Measurements from ENCODE around the gene ST8SIA2.

Gene ST8SIA2, protein sequence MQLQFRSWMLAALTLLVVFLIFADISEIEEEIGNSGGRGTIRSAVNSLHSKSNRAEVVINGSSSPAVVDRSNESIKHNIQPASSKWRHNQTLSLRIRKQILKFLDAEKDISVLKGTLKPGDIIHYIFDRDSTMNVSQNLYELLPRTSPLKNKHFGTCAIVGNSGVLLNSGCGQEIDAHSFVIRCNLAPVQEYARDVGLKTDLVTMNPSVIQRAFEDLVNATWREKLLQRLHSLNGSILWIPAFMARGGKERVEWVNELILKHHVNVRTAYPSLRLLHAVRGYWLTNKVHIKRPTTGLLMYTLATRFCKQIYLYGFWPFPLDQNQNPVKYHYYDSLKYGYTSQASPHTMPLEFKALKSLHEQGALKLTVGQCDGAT

DNA sequence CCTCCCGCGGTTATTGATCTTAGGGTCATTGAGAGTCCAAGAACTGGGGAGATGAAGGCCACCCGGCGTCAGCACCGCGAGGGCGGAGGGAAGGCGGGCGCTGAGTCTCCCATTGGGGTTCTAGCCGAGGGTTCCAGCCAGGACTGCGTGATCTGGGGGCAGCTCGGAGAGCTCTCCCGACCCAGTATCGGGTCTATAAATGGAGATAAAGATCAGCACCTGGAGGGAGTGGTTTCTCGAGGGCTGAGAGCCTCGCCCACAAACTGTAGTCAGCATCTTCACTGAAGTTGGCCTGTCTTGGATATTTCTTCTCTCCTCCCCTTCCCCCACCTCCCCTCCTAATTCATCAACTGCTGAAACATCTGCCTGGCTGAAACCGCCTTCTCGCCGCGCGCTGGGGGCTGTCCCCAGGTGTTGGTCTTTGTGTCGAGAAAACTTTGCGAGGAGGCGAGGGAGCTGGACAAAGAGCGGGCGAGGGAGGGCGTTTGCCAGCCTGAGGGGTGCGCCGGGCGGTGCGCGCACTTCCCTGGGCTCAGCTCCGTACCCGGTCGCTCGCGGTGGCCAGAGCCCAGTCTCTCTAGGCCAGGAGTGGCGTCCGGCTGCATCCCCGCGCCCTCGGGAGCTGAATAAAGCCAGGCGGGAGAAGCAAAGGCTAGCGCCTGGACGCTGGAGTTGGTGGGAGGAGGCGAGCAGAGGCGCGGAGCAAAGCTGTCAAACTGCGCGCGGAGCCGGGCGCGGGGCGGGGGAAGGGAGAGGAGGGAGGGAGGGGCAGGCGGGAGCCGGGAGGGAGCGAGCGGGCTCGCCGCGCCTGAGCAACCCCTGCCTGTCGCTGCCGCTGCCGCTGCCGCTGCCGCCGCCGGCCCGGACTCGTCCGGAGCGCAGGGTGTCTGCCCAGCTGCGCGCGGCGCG is at the start of gene ST8SIA2:
Gene ST8SIA2 (plus strand): TSS at position 811 of the 909 bp plus-strand sequence. CDS start 184 bp downstream, outside the sequence.
- DNase-seq: peak; percentile 42

DNA sequence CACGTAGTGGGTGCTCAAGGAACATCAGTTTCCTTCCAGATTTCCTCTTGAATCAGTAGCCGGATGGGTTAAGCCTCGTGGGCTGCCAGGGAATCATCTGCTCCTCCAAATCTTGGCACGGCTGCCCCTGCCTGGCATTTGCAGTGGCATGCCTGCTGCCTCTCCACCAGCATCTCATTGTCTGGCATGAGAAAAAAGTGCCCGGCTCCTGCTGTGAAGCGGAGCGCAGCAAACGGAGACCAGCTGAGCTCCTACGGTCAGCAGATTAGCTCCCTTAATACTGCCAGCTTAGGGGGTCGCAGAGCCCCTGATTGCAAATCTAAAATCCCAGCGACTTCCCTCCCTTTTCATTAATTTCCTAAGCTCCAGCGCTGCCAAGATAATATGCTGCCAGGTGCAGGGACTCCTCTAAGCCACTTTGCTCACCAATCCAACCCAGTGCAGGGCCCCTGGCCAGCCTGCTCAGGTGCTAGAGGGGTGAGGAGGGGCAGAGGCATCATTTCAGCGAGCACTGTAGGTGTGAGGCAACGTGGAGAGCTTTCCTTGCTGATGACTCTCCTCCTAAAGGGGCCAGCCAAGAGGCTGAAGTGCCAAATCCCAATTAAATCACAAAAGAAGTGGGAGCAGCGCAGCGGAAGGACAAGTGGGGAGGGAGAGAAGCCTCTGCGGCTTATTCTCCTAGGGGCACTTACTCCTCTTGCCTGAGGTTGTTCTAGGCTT is 49.6 kb upstream of the ST8SIA2 start:
- peak; percentile 80 for DNase-seq

DNA sequence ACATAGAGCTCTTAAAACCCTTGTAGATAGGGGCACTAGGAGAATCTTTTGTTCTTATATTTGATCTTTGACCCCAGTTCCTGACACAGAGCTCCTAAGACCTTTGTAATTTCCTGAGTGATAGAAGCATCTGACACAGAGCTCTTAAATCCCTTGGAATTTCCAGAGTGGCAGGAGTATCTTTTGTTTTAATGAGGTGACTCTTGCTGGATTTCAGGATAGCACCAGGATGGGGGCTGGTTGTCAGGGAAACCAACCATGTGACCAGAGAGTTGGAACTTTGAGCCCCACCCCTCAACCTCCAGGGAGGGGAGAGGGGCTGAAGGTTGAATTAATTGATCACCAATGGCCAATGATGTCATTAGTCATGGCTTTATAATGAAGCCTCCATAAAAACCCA is 47.6 kb upstream of the ST8SIA2 start:
- no peak for DNase-seq

DNA sequence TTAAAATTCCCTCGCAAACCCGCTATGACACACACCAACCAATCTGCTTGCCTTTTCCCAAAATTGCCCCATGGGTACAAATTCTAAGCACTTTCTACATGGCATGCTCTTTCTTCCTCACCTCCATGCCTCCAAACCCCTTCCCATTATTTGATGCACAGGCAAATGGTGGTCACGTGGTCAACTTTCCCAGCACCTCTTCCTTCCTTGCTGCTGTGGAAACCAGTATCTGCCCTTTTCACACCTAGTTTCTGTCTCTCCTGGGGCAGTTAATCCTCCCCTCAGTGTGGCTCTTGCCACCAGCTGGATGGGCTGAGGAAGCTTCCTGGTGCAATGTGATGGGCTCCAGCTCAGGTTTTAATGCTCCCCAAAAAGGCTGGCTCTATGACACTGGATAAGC is 38.4 kb upstream of the ST8SIA2 start:
- DNase-seq: no peak

DNA sequence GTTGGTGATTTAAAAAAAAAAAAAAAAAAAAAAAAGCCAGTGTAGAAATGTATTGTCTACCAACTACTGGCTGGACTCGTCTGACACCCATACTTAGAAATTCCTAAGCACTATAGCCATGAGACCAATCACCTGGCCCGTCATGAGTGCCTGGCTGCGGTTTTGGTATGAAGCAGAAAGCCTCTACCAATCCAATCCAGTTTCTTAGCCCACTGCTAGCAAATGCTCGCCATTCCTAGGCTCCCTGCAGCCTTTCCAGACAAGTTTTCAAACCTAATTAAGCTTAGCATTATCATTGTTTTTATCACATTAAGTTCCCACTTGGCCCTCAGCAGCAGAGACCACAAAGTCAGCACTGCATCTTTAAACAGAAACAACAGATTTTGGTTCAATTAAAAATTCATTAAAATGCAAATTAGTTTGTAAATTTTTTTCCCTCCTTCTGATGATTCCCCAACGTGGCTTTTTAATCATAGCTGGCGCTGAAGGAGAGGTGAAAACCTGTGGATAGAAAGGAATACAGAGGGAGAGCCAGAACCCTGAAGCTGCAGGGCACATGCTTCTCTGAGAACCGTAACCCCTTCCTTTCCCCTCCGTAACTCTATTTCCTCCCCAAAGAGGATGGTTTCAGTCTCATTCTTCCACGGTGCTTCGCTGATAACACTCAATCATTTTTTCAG is 32.2 kb upstream of the ST8SIA2 start:
- DNase-seq: no peak

DNA sequence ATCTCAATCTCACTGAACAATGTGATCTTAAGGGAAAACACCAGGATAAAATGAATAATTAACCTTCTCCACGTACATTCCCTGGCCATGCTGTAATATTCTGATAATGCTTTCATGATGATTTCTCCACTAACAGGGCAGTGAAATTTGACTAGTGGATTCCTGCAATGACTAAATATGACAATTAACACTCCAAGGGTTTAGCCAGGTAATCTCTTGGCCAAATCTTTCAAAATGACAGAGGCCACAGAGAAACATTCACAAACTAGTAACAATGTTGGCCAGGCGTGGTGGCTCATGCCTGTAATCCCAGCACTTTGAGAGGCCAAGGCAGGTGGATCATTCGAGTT is 31.7 kb upstream of the ST8SIA2 start:
- no peak for DNase-seq

DNA sequence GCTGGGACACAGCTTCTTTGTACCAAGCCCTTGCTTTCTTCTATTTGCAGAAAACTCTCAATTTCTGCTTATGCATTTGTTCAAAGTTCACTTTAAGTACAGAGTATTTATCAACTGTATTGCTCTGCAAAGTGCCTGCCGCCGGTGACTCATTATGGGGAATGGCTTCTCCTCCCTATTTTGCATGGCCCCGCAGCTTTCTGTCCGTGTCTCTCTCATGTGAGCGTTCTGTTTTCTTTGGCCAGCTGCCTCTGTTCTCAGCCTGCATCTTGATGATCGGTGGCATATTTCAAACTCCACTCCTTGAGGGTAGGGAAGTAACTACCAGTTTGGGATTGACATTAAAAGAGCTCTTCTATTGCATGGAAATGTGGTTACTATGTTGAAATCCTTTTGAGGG is 28.6 kb upstream of the ST8SIA2 start:
- no peak for DNase-seq

DNA sequence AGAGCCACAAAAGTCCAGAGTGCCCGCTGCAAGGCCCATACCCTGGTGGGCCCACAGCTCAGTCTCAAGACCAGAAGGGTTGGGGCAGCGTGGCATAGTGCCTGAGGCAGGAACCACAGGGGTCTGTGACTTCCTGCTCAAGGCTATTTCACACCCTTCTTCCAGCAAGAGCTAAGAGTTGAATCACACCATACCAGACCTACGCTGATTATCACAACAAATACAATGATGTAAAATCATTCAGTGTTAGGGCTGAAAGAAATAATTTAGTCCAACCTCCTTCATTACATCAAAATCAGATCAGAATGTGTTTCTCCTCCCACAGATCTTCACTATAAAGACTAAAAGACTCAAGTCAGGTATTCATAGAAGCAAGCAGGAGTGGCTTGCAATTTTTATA is 27.8 kb upstream of the ST8SIA2 start:
- DNase-seq: no peak

DNA sequence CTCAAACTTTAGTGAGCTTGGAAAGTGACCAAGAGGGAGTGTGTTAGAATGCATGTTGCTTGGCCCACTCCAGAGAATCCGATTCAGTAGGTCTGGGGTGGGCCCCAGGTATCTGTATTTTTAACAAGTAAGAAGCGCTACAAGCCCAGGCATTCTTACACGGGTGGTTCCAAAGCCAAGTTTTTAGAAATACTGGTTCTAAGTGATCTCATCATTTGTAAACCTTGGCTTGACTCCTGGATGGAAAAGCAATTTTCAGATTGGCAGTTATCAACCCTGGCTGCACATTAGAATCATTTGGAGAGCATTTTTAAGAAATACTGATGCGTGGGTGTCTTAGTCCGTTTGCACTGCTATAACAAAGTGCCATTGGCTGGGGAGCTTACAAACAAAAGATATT is 27.3 kb upstream of the ST8SIA2 start:
- no peak for DNase-seq

DNA sequence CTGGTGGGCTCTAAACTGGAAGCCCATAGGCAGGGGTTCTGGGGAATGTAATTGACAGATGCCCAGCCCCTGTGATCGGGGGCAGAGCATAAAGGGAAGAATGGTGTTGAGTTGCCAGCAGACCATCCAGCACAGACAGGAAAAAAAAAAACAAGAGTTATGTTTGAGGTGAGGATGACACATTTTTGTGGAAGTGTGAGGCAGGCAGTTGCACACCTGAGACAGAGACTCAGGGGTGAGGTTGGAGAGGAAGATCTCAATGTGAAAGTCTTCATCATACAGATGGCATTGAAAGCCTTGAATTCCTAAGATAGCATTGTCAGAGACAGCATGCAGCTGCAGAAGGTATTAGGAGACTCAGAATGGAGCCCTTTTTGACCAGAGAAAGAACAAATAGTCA is 18.6 kb upstream of the ST8SIA2 start:
- no peak for DNase-seq

DNA sequence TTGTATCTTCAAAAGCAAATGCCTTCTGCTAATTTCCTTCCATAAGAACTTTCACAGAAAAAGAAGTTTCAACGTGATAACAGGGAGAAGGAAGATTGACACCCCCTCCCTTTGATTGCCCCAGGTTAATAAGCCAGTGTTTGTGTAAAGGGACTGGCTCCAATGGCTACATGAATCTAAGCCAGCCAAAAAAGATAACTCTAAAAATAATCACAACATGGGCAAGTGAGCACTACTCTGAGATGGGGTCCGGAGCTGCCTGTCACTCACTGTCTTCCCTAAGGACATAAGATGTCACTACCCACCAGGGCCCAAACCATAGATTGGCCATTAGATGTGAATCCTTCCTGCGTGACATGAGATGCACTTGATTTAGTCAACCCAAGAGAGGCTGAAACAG is 17.6 kb upstream of the ST8SIA2 start:
- DNase-seq: no peak

DNA sequence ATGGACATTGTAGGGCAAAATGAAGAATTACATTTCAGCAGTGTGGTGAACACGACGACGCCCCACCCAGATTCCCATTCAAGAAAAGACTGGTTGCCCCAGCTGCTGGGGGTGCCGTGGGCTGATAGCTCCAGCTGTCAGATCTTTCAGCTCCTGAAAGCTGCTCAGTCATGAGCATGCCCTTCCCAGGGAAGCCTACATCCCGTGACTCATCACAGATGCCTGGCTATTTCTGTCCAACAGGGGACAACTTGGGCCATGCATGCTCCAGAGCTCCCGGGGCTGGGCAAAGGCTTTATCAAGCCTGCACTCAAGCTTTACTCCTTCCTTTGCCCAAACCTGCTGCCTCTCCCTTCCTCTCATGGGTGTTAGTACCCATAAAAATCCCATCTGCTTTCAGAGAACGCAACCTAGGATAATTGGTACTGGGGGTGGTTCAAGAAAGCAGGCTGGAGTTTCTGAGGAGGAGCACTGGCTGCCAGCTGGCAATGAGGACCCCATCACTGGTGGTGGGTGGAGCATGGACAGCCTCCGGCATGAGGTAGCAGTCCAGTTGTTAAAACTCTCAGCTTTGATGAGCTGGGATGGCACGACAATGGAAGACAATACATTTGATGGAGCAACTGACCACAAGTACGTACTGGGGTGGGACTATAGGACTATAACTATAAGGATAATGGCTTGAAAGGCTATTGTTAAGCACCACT is 16.4 kb upstream of the ST8SIA2 start:
- no peak for DNase-seq

DNA sequence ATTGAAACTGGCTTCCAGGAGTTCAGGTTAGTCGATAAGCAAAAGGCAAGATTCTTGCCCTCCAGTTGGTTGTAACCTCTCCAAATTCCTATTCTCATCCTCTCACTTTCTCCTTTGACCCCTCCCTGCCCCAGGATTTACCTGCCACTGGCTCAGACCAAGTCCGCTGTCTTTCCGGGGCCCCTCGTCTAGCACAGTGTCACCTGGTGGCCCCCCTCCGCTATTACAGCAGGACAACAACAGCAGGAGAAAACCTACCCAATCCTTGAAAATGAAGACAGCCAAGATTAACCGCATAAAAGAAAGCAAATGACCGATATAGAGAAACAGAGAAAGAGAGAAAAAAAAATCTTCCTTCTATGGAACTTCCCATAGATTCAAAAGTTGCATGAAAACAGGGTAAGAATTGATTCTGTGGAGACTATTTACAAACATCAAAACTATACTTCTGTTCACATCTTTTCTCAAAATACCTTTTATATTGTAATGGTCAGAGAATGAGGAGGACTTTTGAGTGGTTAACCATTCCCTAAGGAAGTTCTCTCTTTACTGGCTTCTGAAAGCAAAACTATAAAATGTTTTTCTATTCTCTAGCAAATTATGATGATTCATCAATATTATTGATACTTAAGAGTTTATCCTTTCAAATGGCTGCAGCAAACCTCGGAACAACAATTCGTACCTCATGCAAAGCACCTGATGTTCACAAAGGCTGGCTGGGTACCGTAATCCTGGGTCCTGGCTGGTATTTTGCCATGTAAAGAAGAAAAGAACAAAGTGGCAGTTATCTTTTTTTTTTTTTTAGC is 10.0 kb upstream of the ST8SIA2 start:
- DNase-seq: no peak

DNA sequence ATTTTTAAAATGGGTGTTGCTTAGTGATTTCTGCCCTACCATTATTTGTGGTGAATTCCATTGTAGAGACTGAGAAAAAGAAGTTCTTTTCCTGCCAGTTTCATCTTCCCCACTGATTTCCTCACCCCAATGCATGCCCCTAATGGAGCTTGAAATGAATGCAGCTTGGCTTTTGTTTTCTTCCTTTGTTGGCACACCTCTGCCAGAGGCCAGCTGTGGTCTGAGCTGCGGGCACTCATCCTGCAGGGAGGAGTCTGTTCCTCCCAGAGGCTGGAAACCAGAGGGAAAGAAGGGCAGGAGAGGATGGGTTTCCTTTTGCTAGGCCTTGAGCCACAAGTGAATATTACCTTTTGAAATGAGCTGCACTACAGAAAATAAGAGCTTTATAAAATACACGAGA is 9.3 kb upstream of the ST8SIA2 start:
- no peak for DNase-seq

DNA sequence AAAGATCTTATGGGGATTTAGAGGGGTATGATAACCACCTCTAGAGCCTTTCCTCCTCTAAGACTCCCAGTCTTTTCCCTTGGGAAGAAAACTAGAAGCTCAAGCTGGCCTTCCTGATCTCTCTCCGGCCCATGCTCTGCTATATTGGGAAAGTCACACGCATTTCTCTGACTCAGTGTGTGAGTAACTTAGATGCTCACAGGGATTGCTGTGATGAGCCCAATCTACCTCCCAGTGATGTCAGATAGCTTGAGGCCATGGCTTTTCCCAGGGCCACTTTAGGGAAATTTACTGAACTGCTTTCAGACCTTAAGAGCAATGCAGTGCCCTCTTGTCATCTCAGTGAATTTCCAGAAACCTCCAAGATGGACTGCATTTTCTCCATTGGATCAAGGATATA is 8.6 kb upstream of the ST8SIA2 start:
- no peak for DNase-seq

DNA sequence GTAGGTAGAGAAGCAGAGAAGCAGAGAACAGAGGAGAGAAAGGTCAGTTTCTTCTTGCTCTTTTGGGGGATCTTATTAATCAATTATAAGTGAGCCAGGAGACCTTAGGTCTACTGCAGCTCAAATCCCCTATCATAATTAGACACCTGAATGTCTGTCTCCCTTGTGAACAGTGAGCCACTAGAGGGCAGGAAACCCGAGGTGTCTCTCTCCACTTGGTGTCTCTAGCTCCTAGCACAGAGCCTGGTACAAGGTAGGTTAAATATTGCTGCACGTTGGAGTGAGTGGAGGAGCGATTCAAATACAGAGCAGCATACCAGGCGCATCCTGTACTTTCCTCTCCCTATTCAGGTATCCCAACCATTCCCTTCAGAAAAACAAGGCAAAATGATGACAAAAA is 2.0 kb upstream of the ST8SIA2 start:
- no peak for DNase-seq

DNA sequence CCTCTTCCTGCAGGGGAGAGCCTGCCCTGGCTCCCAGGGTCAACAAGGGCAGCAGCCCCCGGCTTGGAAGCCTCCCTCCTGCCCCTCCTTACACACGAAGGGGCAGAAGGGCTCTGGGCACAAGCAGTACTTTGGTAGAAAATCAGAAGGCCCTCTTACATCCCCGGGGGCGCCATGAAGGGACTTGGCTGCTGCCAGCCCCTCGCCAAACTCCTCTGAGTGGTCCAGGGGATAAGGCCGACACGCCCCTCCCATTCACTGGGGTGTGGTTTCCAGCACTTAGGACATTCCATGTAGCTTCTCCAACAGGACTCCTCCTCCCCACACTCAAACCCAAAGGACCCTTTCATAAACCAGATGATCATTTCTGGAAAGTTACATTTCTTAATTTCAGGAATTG is 1.2 kb upstream of the ST8SIA2 start:
- DNase-seq: no peak

DNA sequence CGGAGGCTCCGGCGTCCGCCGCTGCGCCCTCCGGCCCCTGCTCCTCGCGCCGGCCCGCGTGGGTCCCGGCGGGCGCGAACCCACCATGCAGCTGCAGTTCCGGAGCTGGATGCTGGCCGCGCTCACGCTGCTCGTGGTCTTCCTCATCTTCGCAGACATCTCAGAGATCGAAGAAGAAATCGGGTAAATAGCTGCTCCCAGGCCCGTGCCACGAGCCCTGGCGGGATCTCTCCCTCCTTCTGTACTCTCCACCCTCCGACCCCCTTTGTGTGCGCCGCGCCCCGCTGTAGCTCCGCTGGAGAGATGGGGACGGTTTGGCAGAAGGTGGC is 263 bp downstream of the ST8SIA2 start:
- DNase-seq: peak; percentile 42

DNA sequence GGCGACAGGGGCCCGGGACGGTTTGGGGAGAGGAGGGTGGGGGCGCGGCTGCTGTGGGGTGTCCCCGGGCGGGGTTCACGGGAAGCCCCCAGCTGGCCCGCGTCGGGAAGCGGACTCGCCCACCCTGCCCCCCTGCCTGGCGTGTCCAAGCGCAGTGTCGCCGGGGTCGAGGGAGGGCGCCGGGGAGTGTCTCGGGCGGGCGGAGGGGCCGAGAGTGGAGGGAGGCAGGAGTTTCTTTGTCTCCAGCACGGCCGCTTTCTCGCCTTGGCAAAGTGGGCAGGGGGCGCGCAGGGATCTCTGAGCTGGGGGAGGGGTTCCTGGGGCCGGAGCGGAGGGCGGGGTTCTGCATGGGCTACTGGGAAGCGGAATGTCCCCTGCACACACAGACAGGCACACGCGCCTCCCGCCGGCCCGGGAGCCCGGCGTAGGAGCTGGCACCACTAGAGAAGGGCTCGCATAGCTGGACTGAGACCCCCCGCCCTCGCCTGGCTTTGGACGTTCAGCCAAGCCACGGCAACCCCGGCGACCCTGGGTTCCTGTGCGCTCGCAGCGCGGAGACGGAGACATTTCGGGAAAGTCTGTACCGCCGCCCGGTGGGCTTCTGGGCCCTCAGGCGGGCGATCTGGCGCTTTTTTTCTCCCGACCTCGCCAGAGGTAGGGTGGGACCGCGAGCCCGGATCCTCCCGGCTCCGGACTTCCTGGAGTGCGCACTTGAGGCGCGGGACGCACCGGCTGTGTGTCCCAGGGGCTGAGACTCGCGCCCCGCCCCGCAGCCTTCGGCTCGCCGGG is 822 bp downstream of the ST8SIA2 start:
- DNase-seq: peak; percentile 3

DNA sequence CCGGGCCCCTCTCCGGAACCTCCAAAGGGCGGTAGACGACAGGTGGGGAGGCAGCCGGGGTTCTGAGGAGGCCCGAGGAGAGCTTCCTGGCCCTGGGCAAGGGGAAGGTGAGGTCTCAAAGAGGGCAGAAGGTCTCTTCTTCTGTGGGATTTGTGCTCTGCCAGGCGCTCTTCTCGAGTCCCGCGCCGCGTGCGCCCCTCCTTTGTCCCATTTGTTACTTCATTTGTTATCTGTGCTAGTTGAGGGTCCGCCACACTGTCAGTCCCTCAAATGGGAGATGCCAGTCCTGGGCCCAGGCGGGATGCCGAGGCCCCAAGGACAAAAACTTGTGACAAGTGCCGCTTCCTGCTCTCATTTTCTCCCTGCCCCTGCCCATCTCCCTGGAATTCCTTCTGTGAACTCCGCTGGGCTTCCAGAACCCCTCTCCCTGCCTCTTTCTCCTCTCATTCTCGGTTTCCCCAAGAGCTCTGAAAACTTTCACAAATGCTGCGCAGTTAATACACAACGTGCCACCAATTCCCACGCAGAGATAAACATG is 1.5 kb downstream of the ST8SIA2 start:
- no peak for DNase-seq

Measured in NCI-H1092 treated with DMSO at 0.1 percent for 48 hours (cell line).